22Rv1 (cell line): ENCODE data around the gene ZNF567.

Experiments
- CTCF ChIP-seq: fragments of 450-650 bp; IDR thresholded peaks from 2 replicates; pipeline ENCODE4 v1.5.1; 2017; ENCODE audit warnings: mild to moderate bottlenecking
- ZFX ChIP-seq: fragments of 450-650 bp; IDR thresholded peaks from 2 replicates; pipeline ENCODE4 v1.6.1; 2017; ENCODE audit warnings: antibody characterized with exemption, borderline replicate concordance

- no peak for TF ChIP-seq CTCF
- TF ChIP-seq ZFX, result no peak
These were observed 34.5 kb upstream of the ZNF567 start for GRCh38 chr19:36652958-36653357.
